ENCODE results near the gene SGMS1.

The SGMS1 gene

GRCh38 chr10:50387007-50387731 is 236.6 kb downstream of the SGMS1 start:
- TF ChIP-seq TAF1 (IDR thresholded peaks at IDR 0.05; ENCODE audit: borderline replicate concordance, insufficient read depth, low read length) = no peak
- TF ChIP-seq POLR2AphosphoS5 (IDR thresholded peaks at IDR 0.05; ENCODE audit: low read depth, low read length) = no peak

GRCh38 chr10:50385624-50386023 is 238.1 kb downstream of the SGMS1 start:
- TF ChIP-seq TAF1 (IDR thresholded peaks at IDR 0.05; ENCODE audit: borderline replicate concordance, insufficient read depth, low read length) (no peak), SIN3A (IDR thresholded peaks at IDR 0.05; ENCODE audit: borderline replicate concordance, insufficient read depth, low read length) (no peak), POLR2AphosphoS5 (IDR thresholded peaks at IDR 0.05; ENCODE audit: low read depth, low read length) (no peak), FOXP2 (optimal IDR thresholded peaks at IDR 0.05; ENCODE audit: borderline replicate concordance, extremely low read depth, extremely low read length, insufficient read depth) (no peak), REST (IDR thresholded peaks at IDR 0.05; ENCODE audit: insufficient read depth in 1 of 2, low read depth in 2 of 2, low read length in 2 of 2) (no peak)

GRCh38 chr10:50384898-50385297 is 238.9 kb downstream of the SGMS1 start:
- no peak for TF ChIP-seq REST (IDR thresholded peaks at IDR 0.05; ENCODE audit: insufficient read depth in 1 of 2, low read depth in 2 of 2, low read length in 2 of 2)
- TF ChIP-seq POLR2AphosphoS5 (IDR thresholded peaks at IDR 0.05; ENCODE audit: low read depth, low read length) = no peak
- TF ChIP-seq SIN3A (IDR thresholded peaks at IDR 0.05; ENCODE audit: borderline replicate concordance, insufficient read depth, low read length) = no peak
- no peak for TF ChIP-seq FOXP2 (optimal IDR thresholded peaks at IDR 0.05; ENCODE audit: borderline replicate concordance, extremely low read depth, extremely low read length, insufficient read depth)
- TF ChIP-seq TAF1 (IDR thresholded peaks at IDR 0.05; ENCODE audit: borderline replicate concordance, insufficient read depth, low read length) = no peak

GRCh38 chr10:50384238-50384637 is 239.5 kb downstream of the SGMS1 start:
- TF ChIP-seq TAF1 (IDR thresholded peaks at IDR 0.05; ENCODE audit: borderline replicate concordance, insufficient read depth, low read length) (no peak), FOXP2 (optimal IDR thresholded peaks at IDR 0.05; ENCODE audit: borderline replicate concordance, extremely low read depth, extremely low read length, insufficient read depth) (no peak), SIN3A (IDR thresholded peaks at IDR 0.05; ENCODE audit: borderline replicate concordance, insufficient read depth, low read length) (no peak), POLR2AphosphoS5 (IDR thresholded peaks at IDR 0.05; ENCODE audit: low read depth, low read length) (no peak), REST (IDR thresholded peaks at IDR 0.05; ENCODE audit: insufficient read depth in 1 of 2, low read depth in 2 of 2, low read length in 2 of 2) (no peak)

GRCh38 chr10:50382576-50383023 is 241.2 kb downstream of the SGMS1 start:
- TF ChIP-seq FOXP2 (optimal IDR thresholded peaks at IDR 0.05; ENCODE audit: borderline replicate concordance, extremely low read depth, extremely low read length, insufficient read depth) (no peak), REST (IDR thresholded peaks at IDR 0.05; ENCODE audit: insufficient read depth in 1 of 2, low read depth in 2 of 2, low read length in 2 of 2) (no peak), SIN3A (IDR thresholded peaks at IDR 0.05; ENCODE audit: borderline replicate concordance, insufficient read depth, low read length) (no peak), POLR2AphosphoS5 (IDR thresholded peaks at IDR 0.05; ENCODE audit: low read depth, low read length) (no peak), TAF1 (IDR thresholded peaks at IDR 0.05; ENCODE audit: borderline replicate concordance, insufficient read depth, low read length) (no peak)
